CD14-positive monocyte (primary cell): ENCODE data around the gene SLC7A8. TPM values are rescaled to one million over a fixed set of nuclear protein-coding genes. Genes with fewer than 3 reads are reported as not detected.
A peak's percentile ranks its signal among the peaks of the same experiment; 100 is the strongest.

Experiments used
- DNase-seq, 3 donors: peaks; one replicate each; pipeline ENCODE4 v3.0.0-alpha.2; 2011 to 2022
- H2AFZ ChIP-seq: 2 replicates; pipeline ENCODE4 v1.6.0; 2012; ENCODE audit warnings: mild to moderate bottlenecking, low read depth, low read length, inconsistent platforms; ENCODE audit not compliant: insufficient read depth, poor library complexity, severe bottlenecking
- H3K27ac ChIP-seq, 2 donors: 1 replicate in 1 of 2; 2 replicates in 1 of 2; pipeline ENCODE4 v1.5.1; 2012 to 2013; ENCODE audit warnings: low read length in 2 of 2, control low read depth in 1 of 2, inconsistent platforms in 1 of 2, low read depth in 1 of 2, mild to moderate bottlenecking in 1 of 2
- H3K27me3 ChIP-seq, 2 donors: one replicate each; pipeline versions ENCODE4 v1.6.0 to v1.6.1; 2011 to 2013; ENCODE audit warnings: low read length in 2 of 2; ENCODE audit not compliant: control insufficient read depth in 2 of 2, insufficient read depth in 2 of 2
- H3K36me3 ChIP-seq, 2 donors: replicated peaks in 1 of 2; 1 replicate in 1 of 2; 2 replicates in 1 of 2; pipeline versions ENCODE4 v1.5.1 to v1.6.1; 2012 to 2013; ENCODE audit warnings: low read length in 2 of 2, control low read depth in 1 of 2, inconsistent platforms in 1 of 2, mild to moderate bottlenecking in 1 of 2; ENCODE audit not compliant: insufficient read depth in 2 of 2, control insufficient read depth in 1 of 2
- H3K4me1 ChIP-seq, 2 donors: 1 replicate in 1 of 2; 2 replicates in 1 of 2; pipeline versions ENCODE4 v1.5.1 to v1.6.1; 2012 to 2013; ENCODE audit warnings: low read length in 2 of 2, control low read depth in 1 of 2, inconsistent platforms in 1 of 2, mild to moderate bottlenecking in 1 of 2, moderate library complexity in 1 of 2; ENCODE audit not compliant: insufficient read depth in 2 of 2, control insufficient read depth in 1 of 2
- H3K4me2 ChIP-seq: replicated peaks from 2 replicates; pipeline ENCODE3; 2012; ENCODE audit warnings: low read length, moderate library complexity, mild to moderate bottlenecking; ENCODE audit not compliant: poor library complexity, severe bottlenecking; ENCODE audit errors: extremely low read depth
- H3K4me3 ChIP-seq, 3 experiments: fragments of 200-600 bp in 1 of 3; sonication (generic) in 1 of 3; replicated peaks in 1 of 3; 1 replicate in 2 of 3; 2 replicates in 1 of 3; pipeline ENCODE4 v1.5.1; 2011 to 2013; ENCODE audit warnings: low read length in 3 of 3, mild to moderate bottlenecking in 3 of 3, control low read depth in 2 of 3, low read depth in 2 of 3, inconsistent platforms in 1 of 3, moderate library complexity in 1 of 3
- H3K79me2 ChIP-seq: 2 replicates; pipeline ENCODE4 v1.6.0; 2012; ENCODE audit warnings: mild to moderate bottlenecking, control low read depth, inconsistent platforms, low read length, moderate library complexity; ENCODE audit not compliant: insufficient read depth
- H3K9ac ChIP-seq: 2 replicates; pipeline ENCODE4 v1.6.0; 2017; ENCODE audit warnings: low read length, mild to moderate bottlenecking; ENCODE audit not compliant: insufficient read depth, poor library complexity, severe bottlenecking
- H3K9me3 ChIP-seq, 2 donors: replicated peaks in 1 of 2; 1 replicate in 1 of 2; 2 replicates in 1 of 2; pipeline versions ENCODE4 v1.5.1 to v1.6.1; 2012 to 2013; ENCODE audit warnings: low read length in 2 of 2, control low read depth in 1 of 2; ENCODE audit not compliant: control insufficient read depth in 1 of 2, insufficient read depth in 1 of 2
- H4K20me1 ChIP-seq: 2 replicates; pipeline ENCODE4 v1.6.0; 2012; ENCODE audit warnings: mild to moderate bottlenecking, low read length, control low read depth, moderate library complexity; ENCODE audit not compliant: insufficient read depth
- H3K27ac Mint-ChIP-seq, 7 donors: one replicate each; pipeline ENCODE4 v1.8.0; 2020; ENCODE audit warnings: mild to moderate bottlenecking in 7 of 7, mixed read lengths in 7 of 7, moderate library complexity in 6 of 7, inconsistent platforms in 2 of 7
- H3K27me3 Mint-ChIP-seq, 3 donors: one replicate each; pipeline ENCODE4 v1.8.0; 2021 to 2022; ENCODE audit warnings: low read depth in 3 of 3, mild to moderate bottlenecking in 3 of 3, mixed read lengths in 3 of 3, moderate library complexity in 3 of 3, inconsistent platforms in 1 of 3
- H3K36me3 Mint-ChIP-seq, 2 donors: one replicate each; pipeline ENCODE4 v1.8.0; 2020; ENCODE audit warnings: mixed read lengths in 2 of 2, inconsistent platforms in 1 of 2, mild to moderate bottlenecking in 1 of 2
- H3K4me1 Mint-ChIP-seq: one replicate; pipeline ENCODE4 v1.8.0; 2020; ENCODE audit warnings: mild to moderate bottlenecking, mixed read lengths
- H3K4me3 Mint-ChIP-seq, 2 donors: one replicate each; pipeline ENCODE4 v1.8.0; 2020; ENCODE audit warnings: mild to moderate bottlenecking in 2 of 2, mixed read lengths in 2 of 2, moderate library complexity in 1 of 2
- H3K9me3 Mint-ChIP-seq, 7 donors: one replicate each; pipeline ENCODE4 v1.8.0; 2020 to 2022; ENCODE audit warnings: mixed read lengths in 7 of 7, mild to moderate bottlenecking in 6 of 7, moderate library complexity in 6 of 7, inconsistent platforms in 2 of 7
- WGBS: methylation state at CpG from one replicate; pipeline ENCODE4 v1.1.5; 2013; ENCODE audit warnings: missing lambda C conversion rate; ENCODE audit not compliant: insufficient coverage; 5-methylcytosine and 5-hydroxymethylcytosine counted together
- intact Hi-C, 2 donors: fragments of 100-400 bp; cut with micrococcal nuclease; formaldehyde crosslinking; loops; one replicate each; pipeline versions ENCODE4 v1.15.0 to v1.15.1; 2023
- polyA plus RNA-seq, 3 donors: library from polyadenylated mRNA; depleted of rRNA in 1 of 3; unstranded in 2 of 3; stranded (reverse) in 1 of 3; fragments of 300-500 nt in 2 of 3; fragments of >200 nt in 1 of 3; fragmentation: Illumina TruSeq in 2 of 3; gene quantifications; 1 replicate in 2 of 3; 2 replicates in 1 of 3; pipeline ENCODE4 v1.2.3, GENCODE V29; 2012 to 2021
- TF ChIP-seq, protein P1 (sequence below): fragments of 200-600 bp; IDR thresholded peaks from one replicate; pipeline ENCODE4 v1.8.0; 2022; ENCODE audit warnings: antibody characterized with exemption, mild to moderate bottlenecking

Gene SLC7A8
- polyA plus RNA-seq, 3 donors = 0.05 to 0.53 (median 0.25) TPM

DNA sequence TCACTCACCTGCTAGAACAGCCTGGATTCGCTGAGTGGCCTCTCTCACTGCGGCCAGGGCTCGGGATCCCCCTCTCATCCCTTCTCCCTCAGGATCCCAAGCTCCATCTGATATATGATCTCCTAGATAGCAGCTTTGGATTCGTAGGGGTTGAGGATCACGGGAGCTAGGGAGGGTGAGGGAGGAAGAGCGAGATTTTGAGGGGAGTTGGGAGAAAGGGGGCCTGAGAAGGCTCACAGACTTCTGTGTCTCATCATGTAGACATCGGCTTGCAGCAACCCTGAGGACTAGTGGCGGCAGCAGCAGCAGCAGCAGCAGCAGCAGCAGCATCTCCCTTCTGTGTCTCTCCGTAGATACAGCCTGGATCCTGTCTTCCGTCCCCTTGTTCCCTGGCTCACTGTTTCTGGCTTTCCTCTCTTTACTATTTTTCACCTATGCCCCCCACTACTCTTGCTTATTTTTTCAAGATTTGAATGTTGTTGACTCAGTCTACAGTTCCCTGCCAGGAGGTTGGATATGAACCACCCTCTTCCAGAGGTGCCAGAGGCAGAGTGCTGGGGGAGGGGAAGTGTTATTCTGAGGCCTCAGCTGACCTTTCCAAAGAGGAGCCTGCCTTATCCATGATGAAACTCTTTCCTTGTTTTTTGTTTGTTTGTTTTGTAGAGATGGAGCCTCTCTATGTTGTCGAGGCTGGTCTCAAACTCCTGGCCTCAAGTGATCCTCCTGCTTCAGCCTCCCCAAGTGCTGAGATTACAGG lies 78.7 kb downstream of the SLC7A8 start, which contains the start of gene CIROP:
Gene CIROP (minus strand): TSS at position 399 of the 757 bp plus-strand sequence. CDS start 69 bp downstream, at position 330.
- Mint-ChIP-seq H3K9me3 (no peaks in the 10 kb centered on the region), H3K36me3 (peaks cover 1 to 2% of the 10 kb centered on the region in 2 donors), H3K4me1 (peaks cover 29% of the 10 kb centered on the region), H3K27ac (peak within 1 kb of the TSS; percentile 8 to 85 (median 69)), H3K27me3 (peaks cover 1 to 4% (median 1%) of the 10 kb centered on the region in 3 donors), H3K4me3 (peak within 1 kb of the TSS in 1 of 2 donors; percentile 49)
- Histone ChIP-seq H3K9ac (no peak within 1 kb of the TSS), H3K4me3 (no peak within 1 kb of the TSS), H3K4me2 (peak within 1 kb of the TSS; percentile 29), H3K27ac (peak within 1 kb of the TSS in 1 of 2 donors; percentile 41), H4K20me1 (peaks cover 10% of the 10 kb centered on the region), H3K4me1 (peaks cover 12 to 17% of the 10 kb centered on the region in 2 donors), H3K79me2 (no peaks in the 10 kb centered on the region), H3K27me3 (no peaks in the 10 kb centered on the region), H2AFZ (no peak within 1 kb of the TSS), H3K9me3 (no peaks in the 10 kb centered on the region), H3K36me3 (no peaks in the 10 kb centered on the region)
- DNase-seq = no peak
- TF ChIP-seq, protein P1, sequence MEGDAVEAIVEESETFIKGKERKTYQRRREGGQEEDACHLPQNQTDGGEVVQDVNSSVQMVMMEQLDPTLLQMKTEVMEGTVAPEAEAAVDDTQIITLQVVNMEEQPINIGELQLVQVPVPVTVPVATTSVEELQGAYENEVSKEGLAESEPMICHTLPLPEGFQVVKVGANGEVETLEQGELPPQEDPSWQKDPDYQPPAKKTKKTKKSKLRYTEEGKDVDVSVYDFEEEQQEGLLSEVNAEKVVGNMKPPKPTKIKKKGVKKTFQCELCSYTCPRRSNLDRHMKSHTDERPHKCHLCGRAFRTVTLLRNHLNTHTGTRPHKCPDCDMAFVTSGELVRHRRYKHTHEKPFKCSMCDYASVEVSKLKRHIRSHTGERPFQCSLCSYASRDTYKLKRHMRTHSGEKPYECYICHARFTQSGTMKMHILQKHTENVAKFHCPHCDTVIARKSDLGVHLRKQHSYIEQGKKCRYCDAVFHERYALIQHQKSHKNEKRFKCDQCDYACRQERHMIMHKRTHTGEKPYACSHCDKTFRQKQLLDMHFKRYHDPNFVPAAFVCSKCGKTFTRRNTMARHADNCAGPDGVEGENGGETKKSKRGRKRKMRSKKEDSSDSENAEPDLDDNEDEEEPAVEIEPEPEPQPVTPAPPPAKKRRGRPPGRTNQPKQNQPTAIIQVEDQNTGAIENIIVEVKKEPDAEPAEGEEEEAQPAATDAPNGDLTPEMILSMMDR = no peak
- intact Hi-C loops = loop anchor here in 1 of 2 donors (5.0 kb wide), 1 partner anchor 37 kb away; no protein-coding TSS in a partner anchor
- 88% methylated on average over 7 of the region's 11 CpGs for WGBS

DNA sequence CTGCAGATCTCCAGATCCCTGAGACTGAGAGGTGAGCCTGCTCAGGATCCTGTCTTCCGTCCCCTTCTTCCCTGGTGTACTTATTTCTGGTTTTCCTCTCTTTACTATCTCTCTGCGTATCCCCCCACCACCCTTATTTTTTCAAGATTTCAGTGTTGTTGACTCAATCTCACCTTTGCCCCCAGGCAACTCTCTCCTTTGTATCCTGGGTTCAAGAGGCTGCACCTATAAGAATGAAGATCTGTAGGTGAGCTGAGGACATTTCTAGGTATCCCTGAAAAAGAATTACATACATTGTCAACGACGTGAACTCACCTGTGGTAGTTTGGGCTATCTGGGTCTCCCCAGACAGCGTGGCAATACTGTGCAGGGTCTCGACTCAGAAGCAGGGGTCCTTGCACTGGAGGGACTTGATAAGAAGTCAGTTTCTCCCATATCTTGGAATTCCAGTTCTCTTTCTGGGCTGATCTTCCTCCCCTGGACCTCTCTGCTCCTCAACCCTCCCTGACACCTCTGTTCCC lies 79.3 kb downstream of the SLC7A8 start:
- intact Hi-C loops = no loop called here
- no peak overlapping the region for H3K4me3 Mint-ChIP-seq
- no peak overlapping the region for H2AFZ ChIP-seq

More for the DNA sequence above, 79.3 kb downstream of the SLC7A8 start:
- Mint-ChIP-seq H3K4me1 (peaks cover 30% of the 10 kb centered on the region), H3K27ac (peak overlapping the region in 1 of 7 donors; percentile 8), H3K27me3 (peaks cover 1 to 4% (median 1%) of the 10 kb centered on the region in 3 donors), H3K36me3 (peaks cover 5 to 6% of the 10 kb centered on the region in 2 donors), H3K9me3 (no peaks in the 10 kb centered on the region)
- TF ChIP-seq, protein P1 = no peak
- Histone ChIP-seq H3K27ac (no peak overlapping the region), H3K79me2 (peaks cover 6% of the 10 kb centered on the region), H3K27me3 (no peaks in the 10 kb centered on the region), H3K36me3 (peaks cover 2 to 5% of the 10 kb centered on the region in 2 donors), H4K20me1 (peaks cover 10% of the 10 kb centered on the region), H3K4me2 (no peak overlapping the region), H3K4me3 (no peak overlapping the region), H3K9ac (no peak overlapping the region), H3K9me3 (no peaks in the 10 kb centered on the region), H3K4me1 (peaks cover 12 to 17% of the 10 kb centered on the region in 2 donors)
- 90% methylated on average over 2 of the region's 6 CpGs for WGBS
- no peak for DNase-seq
